ENCODE data around the gene ABLIM2. TPM values are rescaled to one million over a fixed set of nuclear protein-coding genes. Genes with fewer than 3 reads are reported as not detected.

The ABLIM2 gene
- total RNA-seq, 1 experiment from 2014 or later = 6.1 TPM

GRCh38 chr4:8207314-8207713 lies 48.7 kb upstream of the ABLIM2 start:
- no peaks in the 10 kb centered on the region for H3K36me3 ChIP-seq (ENCODE audit: control insufficient read depth in 1 of 2, insufficient read depth in 2 of 2, low read length in 2 of 2)
- no peak overlapping the region for H3K4me2 ChIP-seq (ENCODE audit: low read length)
- no peak overlapping the region for H3K9ac ChIP-seq (ENCODE audit: low read length)
- H2AFZ ChIP-seq (ENCODE audit: low read depth, low read length, poor library complexity, severe bottlenecking) = no peak overlapping the region
- intact Hi-C loops (cut with micrococcal nuclease) = no loop called here
- CTCF ChIA-PET = no interaction called here
- ATAC-seq (no peak), DNase-seq (ENCODE audit: low read depth, low spot score) (no peak)
- H3K4me1 ChIP-seq (ENCODE audit: control insufficient read depth in 1 of 2, insufficient read depth in 2 of 2, low read length in 2 of 2) = peaks cover 2 to 16% of the 10 kb centered on the region in 2 experiments; a peak in 3 of 4 replicates
- no peaks in the 10 kb centered on the region for H3K9me2 ChIP-seq (ENCODE audit: insufficient read depth)
- H3K79me2 ChIP-seq (ENCODE audit: insufficient read depth, low read length) = no peaks in the 10 kb centered on the region
- no TSS peak for BruUV-seq (replicated peaks)
- H3K27me3 ChIP-seq (ENCODE audit: insufficient read depth, low read length) = no peaks in the 10 kb centered on the region
- H3K9me3 ChIP-seq (ENCODE audit: control insufficient read depth in 1 of 2, insufficient read depth in 1 of 2, low read depth in 1 of 2, low read length in 2 of 2) = no peaks in the 10 kb centered on the region
- TF ChIP-seq JUND (IDR thresholded peaks at IDR 0.05) = no peak
- TF ChIP-seq CEBPB (IDR thresholded peaks at IDR 0.05; ENCODE audit: low read depth) = no peak
- no peak for TF ChIP-seq YY1 (IDR thresholded peaks at IDR 0.05; ENCODE audit: extremely low read depth, insufficient replicate concordance, low read depth, low read length)
- no peak for TF ChIP-seq EZH2phosphoT487 (IDR thresholded peaks at IDR 0.05; ENCODE audit: borderline replicate concordance)
- TF ChIP-seq ZNF274 (IDR thresholded peaks at IDR 0.05; ENCODE audit: low read depth, low read length) = no peak
- no peak for TF ChIP-seq CBX3 (IDR thresholded peaks at IDR 0.05; ENCODE audit: low read depth)
- no peak for TF ChIP-seq SRF (IDR thresholded peaks at IDR 0.05; ENCODE audit: low read depth)
- no peak for TF ChIP-seq POLR2A (IDR thresholded peaks at IDR 0.05; ENCODE audit: borderline replicate concordance, extremely low read depth, insufficient read depth, insufficient read length)
- no peak for TF ChIP-seq ELF1 (IDR thresholded peaks at IDR 0.05; ENCODE audit: borderline replicate concordance, low read depth)
- no peak for TF ChIP-seq EGR1 (IDR thresholded peaks at IDR 0.05; ENCODE audit: low read depth)
- TF ChIP-seq CTCF (IDR thresholded peaks at IDR 0.05 in 2 of 3, conservative IDR thresholded peaks at IDR 0.05 in 1 of 3; ENCODE audit: borderline replicate concordance in 1 of 3, insufficient read depth in 1 of 3, low read depth in 2 of 3, low read length in 2 of 3) = no peak
- no peak for TF ChIP-seq FOSL1 (IDR thresholded peaks at IDR 0.05; ENCODE audit: low read depth)
- TF ChIP-seq SP1 (IDR thresholded peaks at IDR 0.05; ENCODE audit: low read depth) = no peak
- RAD21 ChIA-PET (ENCODE audit: low non-redundant PET in 1 of 2, low total read pairs in 2 of 2, uncharacterized antibody in 2 of 2, unreplicated experiment in 2 of 2) = no interaction called here
- no peak overlapping the region for H3K4me3 ChIP-seq (replicated peaks in 1 of 2; ENCODE audit: low read depth in 1 of 2, low read length in 2 of 2)
- POLR2A ChIA-PET = no interaction called here
- no peaks in the 10 kb centered on the region for H4K20me1 ChIP-seq (ENCODE audit: insufficient read depth)
- H3K27ac ChIP-seq (ENCODE audit: low read depth, low read length) = no peak overlapping the region
